Ureter (tissue), 1 donor: ENCODE measurements around the gene FAM181B. TPM values are rescaled to one million over a fixed set of nuclear protein-coding genes. Genes with fewer than 3 reads are reported as not detected.

Source experiments
- DNase-seq: peaks from one replicate; pipeline ENCODE4 v3.0.0-alpha.2; 2020; ENCODE audit warnings: low spot score
- total RNA-seq: library from RNA; stranded (reverse); gene quantifications from one replicate; pipeline ENCODE4 v1.2.4, GENCODE V29; 2023
- donor health status: DM: yes; HTN: yes; CAD: no.

Gene FAM181B
- total RNA-seq, 1 donor from 2014 or later = 10.4 TPM

DNA sequence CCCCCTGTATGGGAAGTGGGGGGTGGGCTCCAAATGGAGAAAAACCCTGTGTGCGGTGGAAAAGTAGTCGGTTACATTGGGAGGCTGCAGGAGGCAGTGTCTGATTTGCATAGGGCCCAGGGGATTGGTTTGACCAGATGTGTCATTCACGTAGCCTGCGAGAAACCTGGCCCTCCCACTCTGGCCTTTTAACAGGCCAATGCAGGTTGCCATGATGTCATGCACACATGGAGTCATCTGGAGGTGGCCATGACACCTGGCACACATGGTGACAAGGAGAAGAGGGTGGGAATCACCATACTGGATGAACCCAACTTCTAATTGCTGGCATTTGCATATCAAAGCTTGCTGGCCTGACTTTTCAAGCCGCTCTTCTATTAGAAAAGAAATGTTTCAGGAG, 50.6 kb downstream of the FAM181B start:
- DNase-seq = no peak

DNA sequence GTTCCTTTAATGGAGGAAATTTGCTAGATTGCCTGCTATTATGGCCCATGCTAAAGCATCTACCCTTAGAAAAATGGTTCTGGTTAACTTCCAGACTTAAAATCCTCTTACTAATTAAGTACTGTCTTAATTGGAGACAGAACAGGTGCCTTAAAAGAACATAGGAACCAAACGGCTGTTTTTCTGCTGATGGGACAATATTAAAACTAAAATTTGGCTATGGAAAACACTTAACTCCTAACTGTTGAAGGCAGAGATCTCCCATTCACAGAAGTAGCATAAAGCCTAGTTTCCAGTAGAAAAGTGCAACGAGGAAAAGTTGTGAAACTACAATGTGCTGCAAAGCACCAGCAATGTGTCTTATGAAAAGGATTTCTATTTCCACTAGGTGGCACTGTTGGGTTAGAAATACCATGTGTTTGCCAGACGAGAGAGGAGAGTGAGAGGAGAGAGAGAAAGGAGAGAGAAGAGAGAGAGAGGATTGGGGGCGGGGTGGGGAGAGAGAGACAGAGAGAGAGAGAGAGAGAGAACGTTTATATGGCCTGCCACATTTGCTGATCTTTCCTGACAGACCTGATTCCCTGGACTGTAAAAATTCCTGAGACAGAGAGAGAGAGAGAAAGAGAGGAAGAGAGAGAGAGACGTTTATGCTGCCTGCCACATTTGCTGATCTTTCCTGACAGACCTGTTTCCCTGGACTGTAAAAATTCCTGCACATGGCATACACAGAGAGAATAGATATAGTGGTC, 51.5 kb downstream of the FAM181B start:
- DNase-seq = peak; percentile 48

DNA sequence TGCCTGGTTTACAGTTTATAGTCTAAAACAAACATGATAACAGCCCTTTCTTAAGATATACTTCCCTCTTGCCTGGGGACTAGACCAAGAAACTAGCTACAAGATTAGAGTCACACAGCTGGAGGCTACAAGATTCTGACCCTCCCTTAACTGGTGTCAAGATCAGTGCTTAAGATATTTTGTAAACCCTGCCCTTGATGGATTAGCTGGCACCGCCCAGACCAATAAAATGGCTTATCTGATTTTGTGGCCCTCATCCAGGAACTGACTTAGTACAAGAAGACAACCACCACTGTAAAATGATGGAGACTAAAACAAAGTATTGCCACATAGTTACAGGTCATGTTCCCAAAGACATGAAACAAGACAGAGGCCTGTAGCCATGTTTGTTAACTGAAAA, 53.4 kb downstream of the FAM181B start:
- DNase-seq = peak; percentile 59

Other genes starting within 250 kb of the FAM181B start
- gene PRCP, start 166.6 kb upstream of the FAM181B start, total RNA-seq = 92.6 TPM
- gene DDIAS, start 167.9 kb upstream of the FAM181B start, total RNA-seq = 2.6 TPM